Mammary epithelial cell (primary cell): Measurements from ENCODE around the gene ZBTB3.

Source experiments
- CTCF ChIP-seq, 2 donors: IDR thresholded peaks in 1 of 2; conservative IDR thresholded peaks in 1 of 2; 2 replicates each; pipeline ENCODE4 v1.5.1; 2011 to 2012; ENCODE audit warnings: inconsistent platforms in 2 of 2, low read length in 2 of 2, mild to moderate bottlenecking in 2 of 2, control low read depth in 1 of 2, low read depth in 1 of 2; ENCODE audit not compliant: insufficient read depth in 1 of 2; ENCODE audit errors: extremely low read depth in 1 of 2
- EZH2 ChIP-seq: IDR thresholded peaks from 2 replicates; pipeline ENCODE4 v1.6.1; 2012; ENCODE audit warnings: low read length, inconsistent platforms, borderline replicate concordance

- TF ChIP-seq CTCF (conservative IDR thresholded peaks at IDR 0.05 in 1 of 2, IDR thresholded peaks at IDR 0.05 in 1 of 2; ENCODE audit: extremely low read depth in 1 of 2, insufficient read depth in 1 of 2, low read depth in 1 of 2, low read length in 2 of 2) (no peak), EZH2 (no peak)
Observed at GRCh38 chr11:62755086-62755615, 1.2 kb upstream of the ZBTB3 start.
